ENCODE data around the gene MXI1. TPM values are rescaled to one million over a fixed set of nuclear protein-coding genes. Genes with fewer than 3 reads are reported as not detected.

The MXI1 gene
- total and polyA plus RNA-seq, 3 donors from 2014 or later, result 42.1 to 69.1 (median 66.8) TPM

DNA sequence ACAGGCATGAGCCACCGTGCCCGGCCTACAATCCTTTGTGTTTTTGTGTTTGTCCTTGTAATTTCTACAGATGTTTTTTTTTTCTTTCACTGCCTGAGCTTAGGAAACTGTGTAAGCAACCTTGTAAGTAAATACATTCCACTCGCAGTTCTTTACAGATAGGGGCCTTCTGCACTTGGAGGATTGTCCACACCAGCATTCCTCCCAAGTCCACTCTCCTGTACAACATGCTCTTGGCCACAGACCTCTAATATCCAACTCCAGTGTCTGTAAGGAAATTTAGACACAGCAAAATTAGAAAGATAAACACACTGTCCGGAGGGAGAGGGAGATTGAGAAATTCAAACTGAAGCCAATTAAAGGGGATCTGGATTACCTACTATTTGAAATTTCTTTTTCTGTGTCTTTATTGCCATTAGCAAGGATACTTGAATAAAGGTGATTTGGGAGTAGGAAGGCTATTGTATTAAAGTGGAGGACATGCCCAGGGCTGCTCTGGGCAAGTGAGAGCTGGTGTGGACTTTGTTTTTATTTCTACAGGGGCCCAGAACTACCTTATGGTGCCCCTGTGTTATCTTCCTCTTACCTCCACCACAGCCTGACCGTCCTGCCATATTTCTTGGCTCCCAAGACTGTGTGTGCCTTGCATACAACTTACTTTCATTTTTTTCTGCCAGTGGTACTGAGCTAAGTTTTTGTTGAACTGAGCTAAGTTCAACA lies 9.7 kb downstream of the MXI1 start:
- Histone ChIP-seq H3K4me1 (peaks cover 19% of the 10 kb centered on the region), H3K27ac (peak overlapping the region; percentile 5 to 48), H3K27me3 (no peaks in the 10 kb centered on the region), H3K9me3 (no peaks in the 10 kb centered on the region), H3K36me3 (ENCODE audit: low read depth, missing control alignments) (no peaks in the 10 kb centered on the region), H3K4me3 (no peak overlapping the region)
- WGBS, 2 donors, result 39 to 48% methylated on average over 5 of the region's 5 CpGs
- intact Hi-C loops (cut with DNase I; ENCODE audit: low total_unique reads), result no loop called here
- TF ChIP-seq POLR2A (IDR thresholded peaks at IDR 0.05), result no peak
- TF ChIP-seq, protein P1, sequence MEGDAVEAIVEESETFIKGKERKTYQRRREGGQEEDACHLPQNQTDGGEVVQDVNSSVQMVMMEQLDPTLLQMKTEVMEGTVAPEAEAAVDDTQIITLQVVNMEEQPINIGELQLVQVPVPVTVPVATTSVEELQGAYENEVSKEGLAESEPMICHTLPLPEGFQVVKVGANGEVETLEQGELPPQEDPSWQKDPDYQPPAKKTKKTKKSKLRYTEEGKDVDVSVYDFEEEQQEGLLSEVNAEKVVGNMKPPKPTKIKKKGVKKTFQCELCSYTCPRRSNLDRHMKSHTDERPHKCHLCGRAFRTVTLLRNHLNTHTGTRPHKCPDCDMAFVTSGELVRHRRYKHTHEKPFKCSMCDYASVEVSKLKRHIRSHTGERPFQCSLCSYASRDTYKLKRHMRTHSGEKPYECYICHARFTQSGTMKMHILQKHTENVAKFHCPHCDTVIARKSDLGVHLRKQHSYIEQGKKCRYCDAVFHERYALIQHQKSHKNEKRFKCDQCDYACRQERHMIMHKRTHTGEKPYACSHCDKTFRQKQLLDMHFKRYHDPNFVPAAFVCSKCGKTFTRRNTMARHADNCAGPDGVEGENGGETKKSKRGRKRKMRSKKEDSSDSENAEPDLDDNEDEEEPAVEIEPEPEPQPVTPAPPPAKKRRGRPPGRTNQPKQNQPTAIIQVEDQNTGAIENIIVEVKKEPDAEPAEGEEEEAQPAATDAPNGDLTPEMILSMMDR (IDR thresholded peaks at IDR 0.05), result no peak
- peak; percentile 46 for DNase-seq

DNA sequence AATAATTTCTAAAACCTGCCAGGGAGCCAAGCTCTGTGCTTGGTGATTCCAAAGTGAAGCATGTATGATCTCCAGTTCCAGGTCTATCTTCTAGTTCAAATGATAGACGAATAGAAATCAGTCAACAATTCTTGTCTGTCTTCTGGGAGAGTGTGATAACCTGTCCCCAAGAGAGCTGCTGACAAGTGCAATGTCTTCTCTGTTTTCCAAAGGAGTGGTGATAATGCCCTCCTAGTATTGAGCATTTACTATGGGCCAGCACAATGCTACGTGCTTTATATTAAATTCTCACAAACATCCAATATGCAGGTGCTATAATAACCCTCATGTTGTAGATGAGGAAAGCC lies 10.2 kb downstream of the MXI1 start:
- H3K9me3 ChIP-seq, result no peaks in the 10 kb centered on the region
- H3K4me1 ChIP-seq, result peaks cover 16% of the 10 kb centered on the region
- no peak for DNase-seq
- no peaks in the 10 kb centered on the region for H3K36me3 ChIP-seq (ENCODE audit: low read depth, missing control alignments)
- TF ChIP-seq, protein P1 (IDR thresholded peaks at IDR 0.05), result no peak
- TF ChIP-seq POLR2A (IDR thresholded peaks at IDR 0.05), result no peak
- H3K4me3 ChIP-seq, result no peak overlapping the region
- intact Hi-C loops (cut with DNase I; ENCODE audit: low total_unique reads), result no loop called here
- H3K27me3 ChIP-seq, result no peaks in the 10 kb centered on the region
- WGBS, 2 donors, result 76 to 91% methylated on average over 2 of the region's 2 CpGs
- H3K27ac ChIP-seq, result peak overlapping the region in 1 of 2 donors; percentile 48

DNA sequence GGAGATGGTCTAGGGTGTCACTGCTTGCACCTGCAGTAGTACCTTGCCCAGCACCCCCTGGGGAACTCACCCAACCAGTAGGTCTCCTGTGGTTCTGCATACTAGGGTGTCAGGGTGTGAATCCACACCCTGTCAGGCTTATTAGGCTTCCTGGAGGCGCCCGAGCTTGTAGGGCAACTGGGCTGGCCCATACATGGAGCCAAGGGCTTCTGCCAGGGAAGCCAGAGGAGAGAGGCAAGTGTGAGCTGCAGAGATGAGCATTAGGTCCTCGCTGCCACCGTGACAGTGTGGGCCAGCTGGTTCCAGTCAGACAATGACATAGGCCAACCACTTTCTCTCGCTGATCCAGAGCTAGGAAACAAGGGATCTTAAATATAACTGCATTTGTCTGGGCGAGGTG lies 11.2 kb downstream of the MXI1 start:
- H3K4me1 ChIP-seq, result peaks cover 13% of the 10 kb centered on the region
- H3K9me3 ChIP-seq, result no peaks in the 10 kb centered on the region
- no peak overlapping the region for H3K27ac ChIP-seq
- no peaks in the 10 kb centered on the region for H3K27me3 ChIP-seq
- DNase-seq, result no peak
- H3K4me3 ChIP-seq, result no peak overlapping the region
- TF ChIP-seq, protein P1 (IDR thresholded peaks at IDR 0.05), result no peak
- TF ChIP-seq POLR2A (IDR thresholded peaks at IDR 0.05), result no peak
- no peaks in the 10 kb centered on the region for H3K36me3 ChIP-seq (ENCODE audit: low read depth, missing control alignments)
- intact Hi-C loops (cut with DNase I; ENCODE audit: low total_unique reads), result no loop called here
- WGBS, 2 donors, result 78 to 89% methylated on average over 6 of the region's 6 CpGs

DNA sequence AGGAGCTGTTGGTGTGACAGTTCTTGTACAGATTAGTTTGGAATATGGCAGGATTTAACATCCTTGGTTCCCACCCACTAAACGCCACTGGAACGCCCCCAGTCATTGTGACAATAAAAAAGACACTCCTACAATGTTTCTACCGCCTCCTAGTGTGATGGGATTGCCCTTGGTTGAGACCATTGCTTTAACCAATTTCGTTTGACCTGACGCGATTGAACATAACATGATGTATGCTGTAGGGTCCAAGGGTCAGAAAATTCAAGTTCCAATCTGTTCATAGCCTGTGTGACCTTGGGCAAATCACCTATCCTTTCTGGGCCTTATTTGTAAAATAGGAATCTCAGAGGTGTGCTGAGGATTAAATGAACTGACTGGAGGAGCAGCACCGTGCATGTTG lies 12.5 kb downstream of the MXI1 start:
- Histone ChIP-seq H3K27me3 (no peaks in the 10 kb centered on the region), H3K9me3 (no peaks in the 10 kb centered on the region), H3K4me3 (no peak overlapping the region), H3K4me1 (peaks cover 13% of the 10 kb centered on the region), H3K36me3 (ENCODE audit: low read depth, missing control alignments) (no peaks in the 10 kb centered on the region), H3K27ac (no peak overlapping the region)
- WGBS, 2 donors, result 84 to 87% methylated on average over 7 of the region's 7 CpGs
- no peak for DNase-seq
- intact Hi-C loops (cut with DNase I; ENCODE audit: low total_unique reads), result loop anchor here (10.0 kb wide), 2 partner anchors 55 to 335 kb away; no protein-coding TSS in a partner anchor
- TF ChIP-seq, protein P1 (IDR thresholded peaks at IDR 0.05), result no peak
- no peak for TF ChIP-seq POLR2A (IDR thresholded peaks at IDR 0.05)

DNA sequence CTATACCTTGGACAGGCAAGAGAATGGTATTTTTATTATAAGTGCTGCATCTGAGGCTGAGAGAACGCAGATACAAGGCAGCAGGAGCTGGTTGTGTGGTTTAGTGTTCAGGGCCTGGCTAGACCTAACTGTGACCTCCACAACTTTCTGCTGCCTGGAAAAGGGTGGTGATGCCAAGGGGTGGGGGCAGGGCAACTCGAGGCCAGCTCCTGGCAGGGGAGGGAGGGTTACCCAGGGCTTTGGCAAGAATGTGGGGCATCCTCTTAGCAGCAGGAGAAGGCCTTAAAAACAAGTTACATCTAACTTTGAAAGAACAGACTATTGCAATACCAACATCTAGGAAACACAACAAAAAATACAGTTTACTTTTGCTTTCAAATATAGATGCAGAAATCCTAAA lies 13.0 kb downstream of the MXI1 start:
- Histone ChIP-seq H3K36me3 (ENCODE audit: low read depth, missing control alignments) (no peaks in the 10 kb centered on the region), H3K9me3 (no peaks in the 10 kb centered on the region), H3K27ac (peak overlapping the region in 1 of 2 donors; percentile 54), H3K4me3 (no peak overlapping the region), H3K27me3 (no peaks in the 10 kb centered on the region), H3K4me1 (peaks cover 13% of the 10 kb centered on the region)
- DNase-seq, result no peak
- intact Hi-C loops (cut with DNase I; ENCODE audit: low total_unique reads), result loop anchor here (10.0 kb wide), 2 partner anchors 54 to 336 kb away; no protein-coding TSS in a partner anchor
- WGBS, 2 donors, result 60 to 63% methylated on average over 2 of the region's 2 CpGs
- no peak for TF ChIP-seq POLR2A (IDR thresholded peaks at IDR 0.05)
- TF ChIP-seq, protein P1 (IDR thresholded peaks at IDR 0.05), result no peak
